ENCODE measurements around the gene INTS6L.
"Not testable (repeated sequence)": the region's sequence is repeated elsewhere in the genome, so short reads cannot be mapped to it uniquely, and the experiment has no call there.

The INTS6L gene

GRCh38 chrX:135528254-135528653 lies 7.8 kb downstream of the INTS6L start:
- no peak for DNase-seq (ENCODE audit: low read depth)

- no peak for DNase-seq (ENCODE audit: low read depth)
Observed at GRCh38 chrX:135528756-135529155, 8.3 kb downstream of the INTS6L start.

GRCh38 chrX:135530097-135530496 lies 9.6 kb downstream of the INTS6L start:
- DNase-seq (ENCODE audit: low read depth) = no peak

GRCh38 chrX:135531813-135532212 lies 11.4 kb downstream of the INTS6L start:
- DNase-seq (ENCODE audit: low read depth) = peak; percentile 11

DNA sequence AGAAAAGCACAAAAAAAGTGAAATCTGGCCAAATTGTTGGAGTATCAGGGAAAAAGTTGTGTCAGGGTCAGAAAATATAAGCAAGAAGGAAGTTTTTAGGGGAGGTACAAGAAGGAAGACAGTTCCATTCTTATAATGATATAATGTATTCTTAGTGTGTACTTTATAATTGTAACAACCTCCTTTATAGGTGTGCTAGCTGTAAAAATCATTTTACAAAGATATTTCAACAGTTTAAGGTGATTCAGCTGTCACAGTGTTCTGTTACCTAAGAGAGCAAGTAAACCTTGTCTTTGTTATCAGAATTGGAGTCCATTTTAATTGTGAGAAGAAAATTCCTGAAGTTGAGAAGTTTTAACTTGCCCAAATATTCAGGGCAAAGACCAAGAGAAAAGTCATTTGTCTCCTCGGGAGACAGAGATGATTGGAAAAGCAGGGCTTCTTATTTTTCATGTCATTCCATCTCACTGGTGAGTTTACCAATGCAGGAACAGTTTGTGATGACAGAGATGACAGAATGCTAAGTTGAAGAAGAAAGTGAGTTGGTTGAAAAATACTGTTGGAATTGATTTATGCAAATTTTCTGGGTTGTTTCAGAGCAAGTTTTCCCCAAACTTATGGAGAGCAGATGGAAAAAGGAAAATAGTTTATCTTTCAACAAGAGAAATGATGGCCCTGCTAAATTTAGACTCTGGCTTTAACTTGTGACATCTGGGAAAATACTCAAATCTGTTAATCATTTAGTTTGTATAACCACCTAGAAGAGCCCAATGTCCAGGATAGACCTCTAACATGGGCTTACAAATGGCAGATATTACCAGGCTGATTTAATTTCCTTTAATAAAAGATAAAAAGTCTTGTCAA lies 14.8 kb downstream of the INTS6L start:
- no peak for DNase-seq (ENCODE audit: low read depth)

DNA sequence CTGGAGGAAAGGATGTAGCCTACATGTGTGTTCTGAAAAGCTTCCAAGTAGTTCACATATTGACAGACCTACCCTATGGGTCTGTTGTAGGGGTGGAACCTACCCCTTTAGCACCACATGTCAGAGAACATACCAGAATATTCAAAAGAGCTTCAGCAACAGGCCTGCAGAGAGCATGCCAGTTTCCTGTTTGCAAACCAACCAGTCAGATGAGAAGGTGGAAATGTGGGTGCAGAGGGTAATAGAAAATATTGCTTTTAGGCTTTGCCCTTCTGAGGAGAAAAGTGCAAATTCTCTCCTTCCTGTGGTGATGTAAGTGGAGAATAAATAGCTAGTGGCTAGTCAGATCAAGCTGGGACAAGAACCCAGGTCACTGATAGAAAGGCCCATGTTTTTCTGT lies 16.4 kb downstream of the INTS6L start:
- DNase-seq (ENCODE audit: low read depth) = no peak

DNA sequence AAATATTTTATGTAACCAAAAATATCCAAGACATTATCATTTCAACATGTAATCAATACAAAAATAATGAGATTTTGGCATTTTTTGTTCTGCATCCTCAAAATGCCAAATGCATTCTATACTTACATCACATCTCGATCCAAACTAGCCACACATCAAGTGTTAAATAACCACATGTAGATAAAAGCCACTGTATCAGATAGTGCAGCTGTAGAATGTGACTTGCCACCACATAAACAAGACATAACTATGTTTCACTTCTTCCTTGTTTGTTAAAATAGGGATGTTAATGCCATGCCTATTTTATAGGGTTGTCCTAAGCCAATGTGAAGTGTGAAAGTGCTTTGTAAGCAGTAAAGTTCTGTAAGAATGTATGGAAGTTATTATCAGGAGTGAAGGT lies 20.9 kb downstream of the INTS6L start:
- no peak for DNase-seq (ENCODE audit: low read depth)

DNA sequence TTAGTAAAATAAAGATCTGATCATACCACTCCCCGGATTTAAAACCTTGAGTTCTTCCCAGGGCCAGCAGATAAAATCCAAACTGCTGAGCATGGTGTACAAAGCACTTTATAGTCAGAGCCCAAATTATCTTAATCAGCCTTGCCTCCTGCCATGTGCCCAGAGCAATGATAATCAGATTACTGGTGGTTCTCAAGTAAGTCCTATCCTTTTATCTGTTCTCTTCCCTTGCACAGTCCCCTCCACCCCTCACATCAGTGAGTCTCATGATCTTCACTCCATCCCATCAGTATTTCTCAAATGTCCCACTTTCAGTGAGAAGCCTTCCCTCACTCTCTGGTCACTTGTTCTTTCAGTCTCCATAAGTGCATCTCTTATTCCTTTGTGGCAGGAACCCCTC lies 22.7 kb downstream of the INTS6L start:
- no peak for DNase-seq (ENCODE audit: low read depth)

GRCh38 chrX:135543924-135544323 lies 23.5 kb downstream of the INTS6L start:
- DNase-seq (ENCODE audit: low read depth) = no peak

- DNase-seq (ENCODE audit: low read depth) = no peak
Observed at GRCh38 chrX:135544338-135544948, 24.0 kb downstream of the INTS6L start.

GRCh38 chrX:135547767-135548166 lies 27.3 kb downstream of the INTS6L start:
- DNase-seq (ENCODE audit: low read depth) = no peak

GRCh38 chrX:135549519-135549918 lies 29.1 kb downstream of the INTS6L start:
- DNase-seq (ENCODE audit: low read depth) = no peak

GRCh38 chrX:135556055-135556454 lies 35.6 kb downstream of the INTS6L start:
- no peak for DNase-seq (ENCODE audit: low read depth)

DNA sequence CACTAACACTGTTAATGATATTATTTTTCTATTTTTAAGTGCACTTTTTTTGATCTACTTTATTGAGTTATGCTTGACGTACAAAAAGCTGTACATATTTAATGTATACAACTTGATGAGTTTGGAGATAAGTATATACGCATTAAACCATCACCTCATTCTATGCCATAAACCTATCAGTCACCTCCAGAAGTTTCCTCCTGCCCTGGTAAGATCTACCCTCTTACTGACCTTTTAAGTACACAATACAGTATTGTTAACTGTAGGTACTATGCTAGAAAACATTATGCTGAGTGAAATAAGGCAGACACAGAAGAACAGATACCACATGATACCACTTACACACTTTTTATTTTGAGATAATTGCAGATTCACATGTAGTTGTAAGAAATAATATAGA lies 36.9 kb downstream of the INTS6L start:
- DNase-seq (ENCODE audit: low read depth) = no peak

DNA sequence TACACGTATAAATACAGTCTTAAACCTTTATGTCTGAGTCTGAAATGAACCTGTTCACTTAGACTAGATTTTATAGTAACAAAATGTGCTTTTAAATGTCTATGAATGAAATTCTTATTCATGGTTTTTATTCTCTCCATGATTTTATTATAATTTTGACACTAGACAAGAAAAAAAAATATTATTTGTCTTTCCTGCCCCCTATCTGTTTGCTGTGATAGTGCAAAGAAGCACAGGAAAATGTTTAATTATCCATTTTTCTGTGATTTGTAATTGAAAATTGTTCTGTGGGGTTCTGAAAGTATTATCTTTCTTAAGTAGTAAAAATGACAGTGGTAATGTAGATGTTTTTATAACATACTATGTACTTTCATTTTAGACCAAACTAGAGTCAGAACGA lies 52.0 kb downstream of the INTS6L start:
- peak; percentile 0 for DNase-seq (ENCODE audit: low read depth)

- peak; percentile 0 for DNase-seq (ENCODE audit: low read depth)
Observed at GRCh38 chrX:135581496-135581895, 61.0 kb downstream of the INTS6L start.

DNA sequence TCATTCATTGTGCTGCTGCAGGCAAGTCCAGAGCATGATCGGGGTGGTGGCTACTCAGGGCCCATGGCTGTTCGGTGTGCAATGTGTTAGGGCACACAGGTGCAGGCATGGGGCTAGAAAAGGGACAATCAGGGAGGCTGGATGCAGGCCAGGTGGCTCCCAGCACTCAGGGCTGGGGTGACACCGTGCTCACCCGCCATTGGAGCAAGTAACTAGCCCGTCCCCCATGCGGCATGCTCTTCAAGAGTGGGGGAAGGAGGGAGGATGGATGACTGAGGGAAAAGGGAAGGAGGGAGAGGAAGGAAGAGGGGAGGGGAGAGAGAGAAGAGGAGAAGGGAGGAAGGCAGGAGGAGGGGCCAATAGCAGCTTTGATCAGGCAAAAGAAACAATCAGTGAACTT lies 64.7 kb downstream of the INTS6L start:
- no peak for DNase-seq (ENCODE audit: low read depth)

DNA sequence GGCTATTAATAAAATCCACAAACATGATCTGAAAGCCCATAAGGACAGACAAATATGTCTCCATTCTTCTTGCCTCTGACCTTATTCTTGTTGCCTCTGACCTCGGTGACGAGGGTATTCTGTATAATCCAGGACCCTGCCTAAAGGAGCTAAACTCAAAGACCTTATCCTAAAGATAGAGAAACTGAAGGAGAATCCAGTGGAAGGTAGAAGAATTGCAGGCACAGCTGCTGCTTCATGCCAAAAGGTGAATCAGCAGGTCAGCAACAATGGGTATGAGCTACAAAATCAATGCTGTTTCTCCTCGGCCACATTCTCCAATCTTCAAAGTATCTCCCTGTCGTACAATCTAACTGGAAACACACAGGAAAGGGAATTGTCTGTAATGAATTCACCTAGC lies 71.4 kb downstream of the INTS6L start:
- DNase-seq (ENCODE audit: low read depth) = no peak

DNA sequence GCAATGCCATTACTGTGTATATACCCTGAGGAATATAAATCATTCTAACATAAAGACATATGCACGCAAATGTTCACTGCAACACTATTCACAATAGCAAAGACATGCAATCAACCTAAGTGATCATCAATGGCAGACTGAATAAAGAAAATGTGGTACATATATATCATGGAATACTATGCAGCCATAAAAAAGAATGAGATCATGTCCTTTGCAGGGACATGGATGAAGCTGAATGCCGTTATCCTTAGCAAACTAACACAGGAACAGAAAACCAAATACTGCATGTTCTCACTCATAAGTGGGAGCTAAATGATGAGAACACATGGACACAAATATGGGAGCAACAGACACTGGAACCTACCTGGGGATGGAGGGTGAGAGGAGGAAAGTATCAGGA lies 73.6 kb downstream of the INTS6L start:
- not testable (repeated sequence) for DNase-seq (ENCODE audit: low read depth)

DNA sequence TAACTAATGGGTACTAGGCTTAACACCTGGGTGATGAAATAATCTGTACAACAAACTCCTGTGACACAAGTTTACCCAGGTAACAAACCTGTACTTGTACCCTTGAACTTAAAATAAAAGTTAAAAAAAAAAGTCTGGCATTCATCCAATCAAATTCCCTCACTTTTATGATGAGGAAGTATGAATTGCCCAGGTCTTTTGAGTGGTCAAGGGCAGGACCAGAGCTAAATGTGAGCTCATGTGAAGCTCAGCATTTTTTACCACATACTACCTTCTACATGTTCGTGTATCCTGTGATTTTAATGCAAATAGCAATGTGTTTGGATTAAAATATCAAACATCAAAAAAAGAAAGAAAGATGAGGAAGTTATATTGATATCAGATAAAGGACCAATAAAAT lies 74.0 kb downstream of the INTS6L start:
- DNase-seq (ENCODE audit: low read depth) = not testable (repeated sequence)

DNA sequence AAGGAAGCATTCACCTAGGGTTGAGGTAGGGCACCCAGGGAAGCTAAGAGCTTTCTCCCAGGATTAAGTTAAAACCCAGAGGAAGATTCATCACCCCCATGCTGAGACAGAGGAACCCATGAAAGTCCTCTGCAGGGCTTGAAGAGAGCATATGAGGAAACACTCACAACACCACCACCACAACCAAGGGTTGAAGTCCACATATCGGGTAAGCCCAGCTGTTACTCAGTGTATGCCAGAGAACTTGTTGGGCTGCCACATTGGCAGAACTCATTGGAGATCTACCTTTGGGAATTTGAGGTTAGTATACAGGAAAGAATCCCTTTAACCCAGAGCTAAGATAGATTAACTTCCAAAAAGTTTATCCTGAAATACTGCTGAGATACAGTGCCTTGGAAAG lies 75.1 kb downstream of the INTS6L start:
- no peak for DNase-seq (ENCODE audit: low read depth)

DNA sequence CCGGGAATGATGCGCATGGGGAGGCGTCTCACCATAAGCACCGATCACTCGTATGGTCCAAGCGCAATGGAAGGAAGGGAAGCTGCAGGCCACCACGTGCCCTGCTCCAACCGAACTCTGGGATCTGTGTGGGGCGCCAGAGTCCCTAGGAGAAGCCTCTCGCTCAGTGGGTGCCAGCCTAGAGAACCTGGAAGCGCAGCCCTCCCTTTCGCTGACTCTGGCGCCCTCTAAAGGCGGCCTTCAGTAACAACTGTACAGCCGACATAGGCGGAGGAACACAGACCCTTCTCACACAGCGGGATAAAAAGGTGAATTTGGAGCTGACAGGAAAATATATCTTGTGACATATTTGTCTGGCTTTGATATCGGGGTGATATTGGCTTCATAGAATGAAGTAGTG lies 76.0 kb downstream of the INTS6L start:
- DNase-seq (ENCODE audit: low read depth) = peak; percentile 55

DNA sequence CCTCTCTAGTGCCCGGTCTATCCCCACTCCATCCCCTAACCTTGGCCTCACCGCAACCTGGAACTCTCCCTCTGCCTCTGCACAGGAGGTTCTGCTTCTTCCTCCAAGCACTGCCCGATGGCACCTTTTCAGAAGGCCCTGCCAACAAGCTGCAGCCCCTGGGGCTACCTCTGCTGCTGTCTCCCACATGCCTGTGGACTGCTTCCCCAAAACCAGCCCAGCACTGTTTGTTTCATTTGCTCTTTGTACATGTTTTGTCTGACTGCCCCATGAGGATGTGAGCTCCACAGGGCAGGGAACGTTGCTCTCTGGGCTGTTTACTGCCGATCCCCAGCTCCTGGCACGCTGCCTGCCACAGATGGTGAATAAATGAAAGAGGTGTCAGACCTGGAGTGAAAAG lies 85.4 kb downstream of the INTS6L start:
- DNase-seq (ENCODE audit: low read depth) = no peak
